Mucosa of descending colon (tissue), 3 donors: ENCODE data around the gene HUS1. TPM values are rescaled to one million over a fixed set of nuclear protein-coding genes. Genes with fewer than 3 reads are reported as not detected.

Experiments
- ATAC-seq: fragments of 200-7000 bp; cut with Tn5 transposase; one replicate; pipeline ENCODE4 v1.9.1; 2020; ENCODE audit warnings: mild to moderate bottlenecking, moderate library complexity
- DNase-seq, 3 donors: peaks; one replicate each; pipeline ENCODE4 v3.0.0-alpha.2; 2020
- H3K36me3 ChIP-seq: fragments of 200-600 bp; one replicate; pipeline ENCODE4 v1.8.0; 2021; ENCODE audit warnings: low read depth, mild to moderate bottlenecking
- H3K4me1 ChIP-seq: fragments of 200-600 bp; one replicate; pipeline ENCODE4 v1.8.0; 2021; ENCODE audit warnings: low read depth, mild to moderate bottlenecking
- H3K4me3 ChIP-seq: fragments of 200-600 bp; one replicate; pipeline ENCODE4 v1.8.0; 2021; ENCODE audit warnings: mild to moderate bottlenecking
- H3K9me3 ChIP-seq: fragments of 200-600 bp; one replicate; pipeline ENCODE4 v1.8.0; 2021; ENCODE audit warnings: mild to moderate bottlenecking
- CTCF ChIP-seq: fragments of 200-600 bp; IDR thresholded peaks from one replicate; pipeline ENCODE4 v1.8.0; 2022; ENCODE audit warnings: antibody characterized with exemption, mild to moderate bottlenecking
- intact Hi-C, 2 donors: fragments of 100-400 bp; cut with DNase I in 1 of 2; cut with micrococcal nuclease in 1 of 2; formaldehyde crosslinking; loops; one replicate each; pipeline versions ENCODE4 v1.11.0 to v1.11.1; 2022; cut with DNase I, micrococcal nuclease
- total RNA-seq, 3 donors: library from RNA; stranded (reverse); fragmentation: NEBNext Ultra II Directional in 2 of 3; extraction: Animal tissue kit (Norgen Biotek cat#: 25700) in 2 of 3; gene quantifications; one replicate each; pipeline versions ENCODE4 v1.2.1 to v1.2.4, GENCODE V29; 2021 to 2023
- donor health status: DM: no; HTN: no; CAD: no; lungs with moderate emphysema.
- donor health status: DM: no; HTN: no; CAD: no.
- donor health status: DM: no; HTN: yes; CAD: no.

HUS1 gene
- total RNA-seq, 3 donors from 2014 or later: 44.8 to 53.7 (median 47.4) TPM

GRCh38 chr7:47967708-47968107, 11.7 kb downstream of the HUS1 start:
- intact Hi-C loops: no loop called here

DNA sequence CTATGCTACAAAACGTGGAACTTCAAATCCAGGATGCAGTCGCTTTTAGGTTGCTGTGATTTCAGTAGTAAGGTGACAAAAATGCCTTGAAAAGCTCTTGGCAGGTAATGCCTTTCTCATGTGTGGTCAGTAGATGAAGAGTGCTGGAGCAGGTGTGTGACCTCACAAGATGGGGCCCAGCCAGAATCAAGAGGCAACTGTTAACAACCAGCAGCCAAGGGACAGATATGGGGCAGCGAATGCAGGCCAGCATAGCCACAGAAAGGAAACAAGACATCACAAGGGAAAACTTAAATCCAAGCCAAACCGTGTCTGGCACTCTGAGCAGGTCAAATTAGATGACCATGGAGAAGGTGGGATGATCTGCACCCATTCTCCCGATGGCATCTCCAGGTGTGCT, 12.3 kb downstream of the HUS1 start:
- ATAC-seq: no peak
- intact Hi-C loops: no loop called here
- Histone ChIP-seq H3K9me3 (no peaks in the 10 kb centered on the region), H3K4me1 (peaks cover 15% of the 10 kb centered on the region), H3K36me3 (peaks cover 17% of the 10 kb centered on the region), H3K4me3 (no peak overlapping the region)
- DNase-seq: no peak
- no peak for TF ChIP-seq CTCF

More at GRCh38 chr7:47967708-47968107, 11.7 kb downstream of the HUS1 start:
- no peak overlapping the region for H3K4me3 ChIP-seq
- TF ChIP-seq CTCF: no peak
- H3K9me3 ChIP-seq: no peaks in the 10 kb centered on the region
- DNase-seq: no peak
- no peak for ATAC-seq
- peaks cover 15% of the 10 kb centered on the region for H3K4me1 ChIP-seq
- peaks cover 17% of the 10 kb centered on the region for H3K36me3 ChIP-seq

- H3K4me3 ChIP-seq: no peak overlapping the region
- TF ChIP-seq CTCF: no peak
- DNase-seq (no peak), ATAC-seq (no peak)
- intact Hi-C loops: no loop called here
- peaks cover 17% of the 10 kb centered on the region for H3K36me3 ChIP-seq
- H3K4me1 ChIP-seq: peaks cover 9% of the 10 kb centered on the region
- H3K9me3 ChIP-seq: no peaks in the 10 kb centered on the region
These were observed 14.0 kb downstream of the HUS1 start for GRCh38 chr7:47965456-47965855.

- Histone ChIP-seq H3K4me1 (no peaks in the 10 kb centered on the region), H3K36me3 (peaks cover 15% of the 10 kb centered on the region), H3K4me3 (no peak overlapping the region), H3K9me3 (no peaks in the 10 kb centered on the region)
- no peak for TF ChIP-seq CTCF
- ATAC-seq: peak; percentile 92
- peak in 2 of 3 donors; percentile 63 to 72 for DNase-seq
- intact Hi-C loops: no loop called here
These were observed 17.2 kb downstream of the HUS1 start for GRCh38 chr7:47962262-47962661.

- H3K9me3 ChIP-seq: no peaks in the 10 kb centered on the region
- no peak for DNase-seq
- intact Hi-C loops: no loop called here
- H3K4me3 ChIP-seq: no peak overlapping the region
- ATAC-seq: no peak
- TF ChIP-seq CTCF: no peak
- no peaks in the 10 kb centered on the region for H3K36me3 ChIP-seq
- peaks cover 2% of the 10 kb centered on the region for H3K4me1 ChIP-seq
These were observed 22.3 kb downstream of the HUS1 start for GRCh38 chr7:47957156-47957555.

DNA sequence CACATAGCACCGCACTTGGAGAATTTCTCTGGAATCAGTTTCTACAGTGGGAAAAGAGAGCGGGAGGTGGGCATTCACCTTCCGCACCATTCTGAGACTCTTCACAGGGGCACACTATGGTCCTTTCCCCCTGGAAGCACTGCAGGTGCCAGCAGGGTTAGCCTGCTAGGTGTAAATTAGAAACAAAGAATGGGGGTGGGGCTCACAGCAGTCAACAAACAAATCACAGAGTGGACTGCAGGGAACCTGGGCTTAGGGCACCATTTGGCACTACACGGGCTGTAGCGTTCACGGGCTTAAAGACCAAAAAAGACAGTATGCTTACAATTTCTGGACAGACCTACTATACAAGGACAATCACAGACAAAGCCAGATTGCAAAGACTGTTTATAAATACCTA, 23.2 kb downstream of the HUS1 start:
- ATAC-seq (no peak), DNase-seq (no peak)
- H3K4me1 ChIP-seq: peaks cover 9% of the 10 kb centered on the region
- H3K36me3 ChIP-seq: no peaks in the 10 kb centered on the region
- TF ChIP-seq CTCF: no peak
- no peak overlapping the region for H3K4me3 ChIP-seq
- intact Hi-C loops: no loop called here
- H3K9me3 ChIP-seq: no peaks in the 10 kb centered on the region
